H1 (cell line): ENCODE measurements around the gene GNG14.

ENCODE experiments used
- CHD2 ChIP-seq: IDR thresholded peaks from 2 replicates; pipeline ENCODE4 v1.6.1; 2012; ENCODE audit warnings: low read length, improper control_type of control experiment
- CTCF ChIP-seq, 3 experiments: IDR thresholded peaks; 1 replicate in 2 of 3; 2 replicates in 1 of 3; pipeline versions ENCODE4 v1.5.1 to v1.6.1; 2011; ENCODE audit warnings: low read length in 3 of 3, mild to moderate bottlenecking in 3 of 3, inconsistent platforms in 2 of 3, low read depth in 1 of 3, moderate library complexity in 1 of 3; ENCODE audit not compliant: insufficient read depth in 1 of 3; ENCODE audit errors: control extremely low read depth in 1 of 3
- EZH2 ChIP-seq: fragments of 200-600 bp; sonication (generic); IDR thresholded peaks from 2 replicates; pipeline ENCODE4 v1.7.1; 2012; ENCODE audit warnings: low read depth, mild to moderate bottlenecking, moderate library complexity, low read length, inconsistent platforms; ENCODE audit not compliant: severe bottlenecking
- POLR2A ChIP-seq, 2 experiments: IDR thresholded peaks; 1 replicate in 1 of 2; 2 replicates in 1 of 2; pipeline ENCODE4 v1.6.1; 2011; ENCODE audit warnings: low read depth in 2 of 2, low read length in 2 of 2, mild to moderate bottlenecking in 2 of 2; ENCODE audit errors: control extremely low read depth in 1 of 2
- POLR2AphosphoS5 ChIP-seq: IDR thresholded peaks from 2 replicates; pipeline ENCODE4 v1.6.1; 2011; ENCODE audit warnings: low read depth, low read length
- RFX5 ChIP-seq: IDR thresholded peaks from 2 replicates; pipeline ENCODE4 v1.6.1; 2011; ENCODE audit warnings: low read depth, low read length, improper control_type of control experiment, borderline replicate concordance
- SUZ12 ChIP-seq: fragments of 200-600 bp; sonication (generic); IDR thresholded peaks from 2 replicates; pipeline ENCODE4 v1.6.1; 2012; ENCODE audit warnings: mild to moderate bottlenecking, inconsistent platforms, low read length, moderate library complexity, mixed read lengths
- YY1 ChIP-seq: IDR thresholded peaks from 2 replicates; pipeline ENCODE4 v1.6.1; 2011; ENCODE audit warnings: low read depth, mild to moderate bottlenecking, low read length

GRCh38 chr19:12667731-12668302 lies 20.0 kb upstream of the GNG14 start:
- no peak for TF ChIP-seq CHD2
- TF ChIP-seq SUZ12, result no peak
- TF ChIP-seq CTCF (IDR thresholded peaks at IDR 0.05; ENCODE audit: control extremely low read depth in 1 of 3, insufficient read depth in 1 of 3, low read depth in 1 of 3, low read length in 3 of 3), result no peak
- no peak for TF ChIP-seq YY1
- TF ChIP-seq POLR2A (IDR thresholded peaks at IDR 0.05; ENCODE audit: control extremely low read depth in 1 of 2, low read depth in 2 of 2, low read length in 2 of 2), result no peak
- no peak for TF ChIP-seq RFX5
- TF ChIP-seq EZH2, result no peak
- TF ChIP-seq POLR2AphosphoS5, result no peak
